Kidney (tissue), 14 donors: Measurements from ENCODE around the gene AP4E1. TPM values are rescaled to one million over a fixed set of nuclear protein-coding genes. Genes with fewer than 3 reads are reported as not detected.
"Not testable (repeated sequence)": the region's sequence is repeated elsewhere in the genome, so short reads cannot be mapped to it uniquely, and the experiment has no call there.

Experiments
- DNase-seq, 5 donors: peaks; one replicate each; pipeline ENCODE4 v3.0.0-alpha.2; 2013 to 2020
- FAIRE-seq: peaks from 2 replicates; lab custom pipeline; 2012; peaks lifted over from hg19 to GRCh38; lab: Jason Lieb, UNC
- H3K27ac ChIP-seq, 2 donors: one replicate each; pipeline ENCODE4 v1.7.0; 2013; ENCODE audit warnings: low read depth in 2 of 2, low read length in 2 of 2, inconsistent platforms in 1 of 2
- H3K27me3 ChIP-seq: one replicate; pipeline ENCODE4 v1.7.1; 2013; ENCODE audit warnings: low read length, inconsistent platforms; ENCODE audit not compliant: control insufficient read depth, insufficient read depth
- H3K36me3 ChIP-seq, 3 donors: one replicate each; pipeline versions ENCODE4 v1.7.0 to v1.7.1; 2013; ENCODE audit warnings: low read length in 3 of 3, control low read depth in 1 of 3, inconsistent platforms in 1 of 3; ENCODE audit not compliant: insufficient read depth in 3 of 3, control insufficient read depth in 2 of 3
- H3K4me1 ChIP-seq, 3 donors: one replicate each; pipeline versions ENCODE4 v1.7.0 to v1.7.1; 2013; ENCODE audit warnings: low read length in 3 of 3, inconsistent platforms in 1 of 3, low read depth in 1 of 3; ENCODE audit not compliant: control insufficient read depth in 2 of 3, insufficient read depth in 2 of 3
- H3K4me3 ChIP-seq, 3 donors: one replicate each; pipeline versions ENCODE4 v1.7.0 to v1.8.1; 2013; ENCODE audit warnings: low read length in 3 of 3, control low read depth in 1 of 3, inconsistent platforms in 1 of 3
- H3K9ac ChIP-seq, 3 donors: one replicate each; pipeline versions ENCODE4 v1.7.0 to v1.7.1; 2013; ENCODE audit warnings: low read length in 3 of 3, control low read depth in 1 of 3, inconsistent platforms in 1 of 3
- H3K9me3 ChIP-seq, 3 donors: one replicate each; pipeline versions ENCODE4 v1.7.0 to v1.7.1; 2013; ENCODE audit warnings: low read length in 3 of 3, control low read depth in 1 of 3, inconsistent platforms in 1 of 3; ENCODE audit not compliant: control insufficient read depth in 2 of 3, insufficient read depth in 1 of 3
- CTCF ChIP-seq: IDR thresholded peaks from 3 replicates; pipeline ENCODE4 v1.5.1; 2012; ENCODE audit warnings: mild to moderate bottlenecking, moderate library complexity, borderline replicate concordance; ENCODE audit not compliant: insufficient read depth; ENCODE audit errors: extremely low read depth
- intact Hi-C: fragments of 100-400 bp; cut with DNase I; formaldehyde crosslinking; loops from one replicate; pipeline ENCODE4 v1.11.1; 2022
- polyA plus RNA-seq: library from polyadenylated mRNA; stranded (reverse); fragments of 350-450 nt; fragmentation: Illumina TruSeq; extraction: RNeasy Lipid Tissue Mini Kit (QIAGEN cat#74804); gene quantifications from one replicate; pipeline ENCODE4 v1.2.3, GENCODE V29; 2014; ENCODE audit warnings: low read depth, low replicate concordance; ENCODE audit not compliant: insufficient read depth
- total RNA-seq: library from RNA; stranded (reverse); fragmentation: NEBNext Ultra II Directional; extraction: Animal tissue kit (Norgen Biotek cat#: 25700); gene quantifications from one replicate; pipeline ENCODE4 v1.2.1, GENCODE V29; 2021
- donor health status: control.
- donor health status: control.
- donor health status: control.
- donor health status: control.
- donor health status: control.
- donor health status: DM: yes; HTN: yes; CAD: no.
- donor health status: Normal renal cell carcinoma (clear cell type).

AP4E1 gene
- total and polyA plus RNA-seq, 2 donors from 2014 or later: 2.0 to 9.8 TPM

- FAIRE-seq (no peak), DNase-seq (no peak)
- no peaks in the 10 kb centered on the region for H3K4me1 ChIP-seq
- H3K36me3 ChIP-seq: no peaks in the 10 kb centered on the region
- H3K27me3 ChIP-seq: no peaks in the 10 kb centered on the region
- H3K4me3 ChIP-seq: no peak overlapping the region
- H3K9me3 ChIP-seq: no peaks in the 10 kb centered on the region
- TF ChIP-seq CTCF: no peak
- H3K9ac ChIP-seq: no peak overlapping the region
- H3K27ac ChIP-seq: no peak overlapping the region
- intact Hi-C loops: no loop called here
Observed at GRCh38 chr15:51030649-51031316, 122.3 kb downstream of the AP4E1 start.

GRCh38 chr15:51037474-51037873 is 129.0 kb downstream of the AP4E1 start:
- H3K27me3 ChIP-seq, intact Hi-C loops, H3K27ac ChIP-seq, H3K36me3 ChIP-seq, FAIRE-seq, H3K9ac ChIP-seq, H3K4me3 ChIP-seq, H3K9me3 ChIP-seq, H3K4me1 ChIP-seq, DNase-seq: not testable (repeated sequence)

- Histone ChIP-seq H3K4me3 (no peak overlapping the region), H3K27me3 (no peaks in the 10 kb centered on the region), H3K36me3 (no peaks in the 10 kb centered on the region), H3K27ac (no peak overlapping the region), H3K4me1 (no peaks in the 10 kb centered on the region), H3K9ac (no peak overlapping the region), H3K9me3 (no peaks in the 10 kb centered on the region)
- DNase-seq (no peak), FAIRE-seq (no peak)
- TF ChIP-seq CTCF: no peak
- intact Hi-C loops: no loop called here
Observed at GRCh38 chr15:51038162-51038973, 129.9 kb downstream of the AP4E1 start.

- no peak for TF ChIP-seq CTCF
- FAIRE-seq (no peak), DNase-seq (no peak)
- H3K4me3 ChIP-seq: no peak overlapping the region
- no peaks in the 10 kb centered on the region for H3K36me3 ChIP-seq
- H3K27ac ChIP-seq: no peak overlapping the region
- H3K9me3 ChIP-seq: no peaks in the 10 kb centered on the region
- no peak overlapping the region for H3K9ac ChIP-seq
- H3K27me3 ChIP-seq: no peaks in the 10 kb centered on the region
- no peaks in the 10 kb centered on the region for H3K4me1 ChIP-seq
- intact Hi-C loops: no loop called here
Observed at GRCh38 chr15:51038974-51039319, 130.5 kb downstream of the AP4E1 start.
